Stimulated activated naive CD8-positive, alpha-beta T cell treated with anti-CD3 and anti-CD28 coated beads, Interleukin-15, Interleukin-2, amounts not matched to agents 100 U/mL and 50 U/mL, for 24 hours (primary cell): Measurements from ENCODE around the gene CHD9NB.

Source experiments
- ATAC-seq: fragments of 150-1000 bp; cut with Tn5 transposase; one replicate; pipeline ENCODE4 v1.10.0; 2021
- DNase-seq: peaks from one replicate; pipeline ENCODE4 v3.0.0; 2021

CHD9NB gene

DNA sequence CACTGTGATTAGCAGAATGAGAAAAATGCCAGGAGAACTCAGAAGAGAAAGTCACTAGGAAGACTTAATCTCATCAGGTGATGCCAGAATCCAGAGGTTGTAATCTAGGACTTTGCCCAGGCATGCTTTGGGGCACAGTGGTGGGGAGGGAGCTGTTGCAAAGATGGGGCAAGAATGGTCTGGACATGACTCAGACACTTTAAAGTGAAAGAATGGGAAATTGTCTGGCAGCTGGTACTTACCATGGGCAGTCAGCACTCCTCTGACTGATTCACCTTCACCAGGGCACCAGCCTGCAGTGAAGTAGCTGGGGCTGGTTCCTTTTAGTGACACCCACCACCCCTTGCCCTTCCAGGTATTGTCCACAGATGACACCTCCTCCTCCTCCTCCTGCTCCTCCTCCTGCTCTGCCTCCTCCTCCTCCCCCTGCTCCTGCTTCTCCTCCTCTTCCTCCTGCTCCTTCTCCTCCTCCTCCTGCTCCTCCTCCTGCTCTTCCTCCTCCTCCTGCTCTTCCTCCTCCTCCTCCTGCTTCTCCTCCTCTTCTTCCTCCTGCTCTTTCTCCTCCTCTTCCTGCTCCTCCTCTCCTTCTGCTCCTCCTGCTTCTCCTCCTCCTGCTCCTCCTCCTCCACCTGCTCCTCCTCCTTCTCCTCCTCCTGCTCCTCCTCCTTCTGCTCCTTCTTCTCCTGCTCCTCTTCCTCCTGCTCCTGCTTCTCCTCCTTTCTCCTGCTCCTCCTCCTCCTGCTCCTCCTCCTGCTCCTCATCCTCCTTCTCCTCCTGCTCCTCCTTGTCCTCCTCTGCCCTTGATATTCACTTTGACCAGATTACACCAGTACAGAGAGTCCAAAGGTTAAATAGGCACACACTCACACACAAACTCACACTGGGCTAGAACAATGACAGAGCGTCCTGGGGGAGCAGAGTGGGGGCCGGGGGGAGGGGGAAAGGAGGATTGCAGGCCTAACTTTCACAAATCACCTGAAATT is at the start of gene CHD9NB:
CHD9NB (minus strand) TSS at position 379 of the 983 bp plus-strand sequence. CDS start 8,739 bp downstream, outside the sequence.
- peak; percentile 12 for DNase-seq
- peak; percentile 34 for ATAC-seq

DNA sequence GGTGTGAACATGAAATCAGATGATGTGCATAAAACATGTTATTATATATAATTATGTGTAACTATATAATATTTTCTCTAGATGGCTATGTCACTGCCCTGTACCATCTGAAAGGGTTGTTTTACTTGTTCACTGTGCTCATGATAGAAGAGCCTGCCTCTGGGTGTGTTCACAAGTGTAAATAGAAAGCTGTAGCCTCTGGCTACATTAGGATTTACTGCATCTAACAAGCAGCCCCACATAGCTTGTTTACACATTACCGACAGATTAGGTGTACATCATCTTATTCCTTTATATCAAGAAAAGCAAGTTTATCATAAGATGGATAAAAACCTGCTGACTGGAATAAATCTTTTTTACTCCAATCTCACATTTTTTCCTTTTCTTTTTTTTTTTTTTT is 48.2 kb upstream of the CHD9NB start:
- ATAC-seq (no peak), DNase-seq (no peak)

DNA sequence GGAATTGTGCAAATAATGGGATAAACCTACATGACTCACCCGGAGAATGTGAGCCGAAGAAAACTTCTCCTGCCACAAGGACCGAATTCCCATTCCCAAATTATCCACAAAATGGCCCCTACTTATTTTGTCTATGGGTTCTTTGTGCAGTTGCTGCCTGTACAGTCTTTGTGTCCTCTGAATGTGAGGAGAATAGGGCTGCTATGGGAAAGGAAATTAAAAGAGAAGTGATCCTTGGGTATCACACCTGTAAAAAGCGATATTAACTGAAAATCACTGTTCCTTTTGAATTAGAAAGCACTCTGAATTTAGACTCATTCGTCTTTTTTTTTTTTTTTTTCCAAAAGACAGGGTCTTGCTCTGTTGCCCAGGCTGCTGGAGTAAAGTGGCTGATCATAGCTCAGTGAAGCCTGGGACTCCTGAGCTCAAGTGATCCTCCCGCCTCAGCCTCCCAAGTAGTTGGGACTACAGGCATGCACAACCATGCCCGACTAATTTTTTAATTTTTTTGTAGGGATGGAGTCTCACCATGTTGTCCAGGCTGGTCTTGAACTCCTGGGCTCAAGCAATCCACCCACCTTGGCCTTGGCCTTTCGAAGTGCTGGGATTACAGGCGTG is 47.5 kb upstream of the CHD9NB start:
- no peak for ATAC-seq

GRCh38 chr16:53099318-53100130 is 46.8 kb upstream of the CHD9NB start:
- ATAC-seq: peak; percentile 81
- peak; percentile 61 for DNase-seq

More for the DNA sequence above, 47.5 kb upstream of the CHD9NB start:
- no peak for DNase-seq

DNA sequence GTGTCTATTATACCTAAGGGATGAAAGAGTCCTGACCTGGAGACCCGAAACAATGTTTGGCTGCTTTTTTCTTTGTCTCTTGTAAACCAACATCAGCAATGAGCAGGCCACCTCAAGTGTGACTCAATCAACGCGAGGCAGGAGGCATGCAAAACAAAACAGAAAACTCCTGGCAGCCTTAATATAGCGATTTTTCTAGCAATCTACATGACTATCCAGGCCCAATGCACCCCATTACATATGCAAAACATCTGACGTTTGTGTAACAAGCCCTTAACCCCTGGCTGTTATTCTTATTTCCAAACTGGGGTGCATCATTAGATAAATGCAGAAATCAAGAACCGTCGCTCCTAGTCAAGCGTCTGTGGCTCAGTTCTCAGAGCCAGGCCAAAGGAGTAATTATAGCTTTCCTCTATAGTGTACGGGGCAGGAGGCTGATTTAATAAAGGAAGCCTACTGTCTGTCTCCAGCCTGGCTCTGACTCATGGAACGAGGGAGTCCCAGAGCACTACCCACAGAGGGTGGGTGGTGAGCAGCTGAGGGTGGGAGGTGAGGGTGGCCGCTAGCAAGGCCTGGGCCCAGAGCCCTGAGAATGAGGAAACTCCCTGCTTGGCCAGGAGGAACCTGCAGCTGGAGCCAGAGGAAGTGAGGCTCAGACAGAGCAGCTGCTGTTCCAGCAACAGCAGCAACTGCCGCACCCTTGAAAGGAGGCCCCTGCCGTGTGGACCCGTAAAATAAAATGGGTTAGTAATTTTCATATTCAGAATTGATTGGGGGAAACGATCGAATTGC is 46.0 kb upstream of the CHD9NB start:
- ATAC-seq (peak; percentile 70), DNase-seq (peak; percentile 50)

DNA sequence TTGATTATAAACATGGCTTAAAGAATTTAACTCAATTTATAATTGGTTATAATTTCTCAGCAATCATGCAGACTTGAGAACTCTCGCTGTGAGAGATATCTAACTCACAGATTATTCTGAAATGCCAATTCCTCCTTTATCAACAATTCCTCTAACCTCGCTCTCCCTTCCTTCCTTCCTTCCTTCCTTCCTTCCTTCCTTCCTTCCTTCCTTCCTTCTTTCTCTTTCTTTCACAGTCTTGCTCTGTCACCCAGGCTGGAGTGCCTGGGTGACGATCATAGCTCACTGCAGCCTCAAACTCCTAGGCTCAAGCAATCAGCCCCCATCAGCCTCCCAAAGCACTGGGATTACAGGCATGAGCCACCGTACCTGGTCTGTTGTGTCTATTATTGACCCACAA is 44.5 kb upstream of the CHD9NB start:
- DNase-seq: no peak
- ATAC-seq: no peak

- DNase-seq (no peak), ATAC-seq (peak; percentile 8)
These were observed 41.4 kb upstream of the CHD9NB start for GRCh38 chr16:53094013-53094630.

DNA sequence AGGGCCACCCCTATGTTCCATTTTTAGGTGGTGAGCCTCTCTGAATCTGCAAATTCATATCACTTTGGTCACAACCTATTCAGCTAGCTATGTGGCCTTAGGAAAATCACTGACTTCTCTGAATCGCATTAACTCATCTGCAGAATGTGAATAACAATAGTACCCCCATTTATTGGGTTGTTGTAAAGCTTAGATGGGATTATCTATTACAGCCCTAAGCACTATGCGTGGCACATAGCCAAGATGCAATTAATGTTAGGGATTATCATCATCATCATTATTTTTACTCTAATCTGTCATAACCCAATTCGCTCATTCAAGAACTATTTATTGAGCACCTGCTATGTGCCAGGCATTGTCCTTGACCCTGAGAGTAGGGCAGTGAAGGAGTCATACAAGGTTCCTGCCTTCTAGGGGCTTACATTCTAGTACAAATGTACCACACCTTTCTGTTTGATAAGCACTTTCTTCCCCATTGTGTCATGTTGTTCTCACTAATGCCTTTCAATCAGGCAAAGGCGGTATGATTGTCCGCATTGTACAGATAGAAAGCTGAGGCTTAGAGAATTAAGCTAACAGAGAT is 40.6 kb upstream of the CHD9NB start:
- DNase-seq (no peak), ATAC-seq (no peak)

DNA sequence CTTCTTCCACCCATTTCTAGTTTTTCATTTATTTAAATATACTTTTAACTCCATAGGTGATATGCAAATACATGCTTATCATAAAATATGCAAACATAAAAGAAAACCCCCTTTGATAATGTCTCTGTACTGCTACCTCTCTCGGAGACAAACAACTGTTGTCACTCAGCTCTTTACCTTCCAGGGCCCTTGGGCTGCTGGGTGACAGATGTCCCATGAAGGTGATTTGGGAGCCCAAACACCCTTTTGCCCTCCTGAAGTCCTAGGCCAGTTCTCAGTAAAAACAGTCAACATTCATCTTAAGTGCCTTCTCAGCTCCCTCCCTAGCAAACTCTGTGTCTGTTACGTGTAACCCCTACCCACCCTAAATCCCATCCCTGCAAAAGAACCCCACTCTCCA is 39.6 kb upstream of the CHD9NB start:
- DNase-seq (no peak), ATAC-seq (no peak)

- peak; percentile 16 for DNase-seq
These were observed 38.9 kb upstream of the CHD9NB start for GRCh38 chr16:53091466-53092211.

GRCh38 chr16:53090591-53091411 is 38.1 kb upstream of the CHD9NB start:
- DNase-seq (peak; percentile 13), ATAC-seq (no peak)

More at GRCh38 chr16:53091466-53092211, 38.9 kb upstream of the CHD9NB start:
- peak; percentile 64 for ATAC-seq

- no peak for DNase-seq
- ATAC-seq: no peak
These were observed 37.5 kb upstream of the CHD9NB start for GRCh38 chr16:53090286-53090590.

DNA sequence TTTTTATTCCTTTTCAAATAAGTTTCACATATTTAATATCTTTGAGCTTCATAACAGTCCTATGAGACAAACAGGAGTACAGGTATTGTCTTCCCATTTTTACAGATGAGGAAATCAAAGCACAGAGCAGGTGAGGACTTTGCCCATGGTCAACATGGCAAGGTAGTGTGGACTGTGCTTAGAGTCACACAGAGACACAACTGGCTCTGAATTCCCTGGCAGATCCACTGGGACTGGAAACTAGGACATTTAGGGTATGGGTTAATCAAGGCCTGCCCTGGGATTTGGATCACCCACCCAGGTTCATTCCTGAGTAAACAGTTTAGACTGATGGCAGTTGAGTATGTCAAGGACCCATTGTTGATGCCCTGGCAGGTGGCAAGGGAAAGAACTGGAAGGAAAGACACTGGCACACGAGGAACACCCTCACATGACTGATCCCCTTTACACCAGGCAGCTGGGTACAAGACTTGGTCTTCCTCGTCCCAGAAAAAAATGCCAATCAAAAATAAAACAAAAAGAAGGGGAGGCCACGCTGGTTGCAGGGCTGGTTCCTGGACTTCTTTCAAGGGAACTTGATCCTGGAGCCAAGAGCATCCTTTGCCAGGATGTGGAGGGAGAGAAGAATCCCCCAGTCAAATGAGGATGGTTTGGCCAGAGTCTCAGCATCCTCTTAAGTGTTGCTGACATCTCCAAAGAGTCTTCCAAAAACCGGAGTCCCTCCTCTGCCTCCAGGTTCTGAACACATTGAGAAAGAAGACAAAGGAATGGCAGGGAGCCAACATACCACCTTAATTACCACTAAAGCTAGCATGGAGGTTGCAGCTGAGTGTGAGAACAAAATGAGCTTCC is 37.0 kb upstream of the CHD9NB start:
- DNase-seq (no peak), ATAC-seq (no peak)

GRCh38 chr16:53087101-53087500 is 34.4 kb upstream of the CHD9NB start:
- DNase-seq (no peak), ATAC-seq (no peak)

DNA sequence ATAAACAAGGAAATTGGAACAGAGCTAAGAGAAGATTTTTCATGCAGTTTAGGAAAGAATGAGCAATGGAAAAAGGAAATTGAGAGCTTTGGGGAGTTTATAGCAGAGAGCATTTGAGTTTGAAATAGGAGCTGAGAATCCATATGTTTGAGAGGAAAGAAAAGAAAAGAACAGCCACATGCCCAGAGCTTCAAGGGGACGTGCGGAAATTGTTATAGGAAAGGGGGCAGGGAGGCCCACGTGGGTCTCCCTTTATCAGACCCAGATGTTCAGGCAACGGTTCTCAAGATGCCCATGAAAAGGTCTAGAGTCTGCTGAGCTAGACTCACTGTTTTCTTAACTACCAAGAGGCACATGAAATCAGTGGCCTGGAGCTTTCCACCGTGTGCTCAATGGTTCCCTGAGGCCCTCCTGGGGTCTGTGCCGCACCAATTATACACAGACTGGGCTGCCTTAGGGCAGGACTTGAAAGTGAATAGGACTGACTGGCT is 33.3 kb upstream of the CHD9NB start:
- DNase-seq (no peak), ATAC-seq (no peak)

- ATAC-seq: no peak
- DNase-seq: no peak
These were observed 32.7 kb upstream of the CHD9NB start for GRCh38 chr16:53085369-53085843.

DNA sequence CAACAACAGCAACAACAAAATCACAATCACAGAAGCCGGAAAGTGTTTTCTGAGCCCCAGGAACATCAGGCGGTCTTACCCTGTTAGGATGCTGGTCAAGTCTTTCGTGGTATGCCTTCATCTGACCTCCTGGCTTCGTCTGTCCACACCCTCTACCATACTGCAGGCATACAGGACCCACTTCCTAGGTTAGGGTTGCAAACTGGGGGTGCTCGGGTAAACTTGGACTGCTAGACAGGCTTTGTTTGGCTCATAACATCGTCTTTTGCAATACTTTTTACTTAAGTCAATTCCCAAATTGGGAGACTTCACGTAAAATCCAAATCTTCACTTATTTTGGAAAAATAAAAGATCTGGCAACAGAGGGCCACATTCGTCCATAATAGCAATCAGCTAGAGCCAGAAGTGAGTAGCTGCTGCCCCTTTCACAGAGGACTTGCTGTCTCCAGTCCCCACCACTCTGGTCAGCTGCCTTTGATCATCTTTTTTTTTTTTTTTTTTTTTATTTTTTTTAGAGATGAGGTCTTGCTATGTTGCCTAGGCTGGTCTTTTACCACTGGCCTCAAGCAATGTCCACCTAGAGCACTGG is 32.1 kb upstream of the CHD9NB start:
- no peak for DNase-seq
- ATAC-seq: no peak

GRCh38 chr16:53084141-53084541 is 31.4 kb upstream of the CHD9NB start:
- DNase-seq (no peak), ATAC-seq (no peak)
